HEK293 (cell line): ENCODE results near the gene MTHFD1L.

Experiments
- BCL11A ChIP-seq: fragments of 450-650 bp; formaldehyde crosslinking; IDR thresholded peaks from 2 replicates; pipeline ENCODE4 v1.5.1; 2016; ENCODE audit warnings: low read depth, missing biosample characterization, missing genetic modification characterization
- FEZF1 ChIP-seq: fragments of 450-650 bp; formaldehyde crosslinking; IDR thresholded peaks from 2 replicates; pipeline ENCODE4 v1.5.1; 2016; ENCODE audit warnings: missing biosample characterization, missing genetic modification characterization
- GFI1B ChIP-seq: fragments of 450-650 bp; formaldehyde crosslinking; IDR thresholded peaks from 2 replicates; pipeline ENCODE4 v1.5.1; 2016; ENCODE audit warnings: missing biosample characterization, missing genetic modification characterization
- KLF1 ChIP-seq: fragments of 450-650 bp; formaldehyde crosslinking; IDR thresholded peaks from 2 replicates; pipeline ENCODE4 v1.5.1; 2016; ENCODE audit warnings: missing biosample characterization, missing genetic modification characterization
- PRDM6 ChIP-seq: fragments of 450-650 bp; formaldehyde crosslinking; IDR thresholded peaks from 2 replicates; pipeline ENCODE4 v1.5.1; 2017; ENCODE audit warnings: missing biosample characterization, missing genetic modification characterization
- REST ChIP-seq: fragments of 450-650 bp; formaldehyde crosslinking; IDR thresholded peaks from 2 replicates; pipeline ENCODE4 v1.5.1; 2016; ENCODE audit warnings: missing biosample characterization, missing genetic modification characterization
- SCRT1 ChIP-seq: fragments of 450-650 bp; formaldehyde crosslinking; IDR thresholded peaks from 2 replicates; pipeline ENCODE4 v1.5.1; 2016; ENCODE audit warnings: missing biosample characterization, missing genetic modification characterization, borderline replicate concordance
- TRIM28 ChIP-seq: IDR thresholded peaks from 2 replicates; pipeline ENCODE4 v1.6.1; 2011; ENCODE audit warnings: low read length, control low read depth, borderline replicate concordance
- ZBTB44 ChIP-seq: fragments of 450-650 bp; IDR thresholded peaks from 2 replicates; pipeline ENCODE4 v1.5.1; 2018; ENCODE audit warnings: missing biosample characterization, mild to moderate bottlenecking, missing genetic modification characterization
- ZBTB7A ChIP-seq: fragments of 450-650 bp; formaldehyde crosslinking; IDR thresholded peaks from 2 replicates; pipeline ENCODE4 v1.5.1; 2016; ENCODE audit warnings: low read depth, missing biosample characterization, missing genetic modification characterization
- ZNF114 ChIP-seq: fragments of 450-650 bp; formaldehyde crosslinking; IDR thresholded peaks from 2 replicates; pipeline ENCODE4 v1.5.0; 2017; ENCODE audit warnings: missing biosample characterization, missing genetic modification characterization
- ZNF132 ChIP-seq: fragments of 450-650 bp; formaldehyde crosslinking; IDR thresholded peaks from 2 replicates; pipeline ENCODE4 v1.5.1; 2017; ENCODE audit warnings: missing biosample characterization, missing genetic modification characterization, borderline replicate concordance
- ZNF140 ChIP-seq: fragments of 450-650 bp; formaldehyde crosslinking; IDR thresholded peaks from 2 replicates; pipeline ENCODE4 v1.5.1; 2016; ENCODE audit warnings: missing biosample characterization, missing genetic modification characterization
- ZNF175 ChIP-seq: fragments of 450-650 bp; formaldehyde crosslinking; IDR thresholded peaks from 2 replicates; pipeline ENCODE4 v1.5.1; 2016; ENCODE audit warnings: missing biosample characterization, missing genetic modification characterization
- ZNF202 ChIP-seq: fragments of 450-650 bp; formaldehyde crosslinking; IDR thresholded peaks from 2 replicates; pipeline ENCODE4 v1.5.1; 2016; ENCODE audit warnings: missing biosample characterization, missing genetic modification characterization, borderline replicate concordance
- ZNF211 ChIP-seq: fragments of 450-650 bp; formaldehyde crosslinking; IDR thresholded peaks from 2 replicates; pipeline ENCODE4 v1.5.1; 2016; ENCODE audit warnings: low read depth, missing biosample characterization, missing genetic modification characterization
- ZNF223 ChIP-seq: fragments of 450-650 bp; formaldehyde crosslinking; IDR thresholded peaks from 2 replicates; pipeline ENCODE4 v1.5.1; 2016; ENCODE audit warnings: missing biosample characterization, missing genetic modification characterization
- ZNF23 ChIP-seq: fragments of 450-650 bp; formaldehyde crosslinking; IDR thresholded peaks from 2 replicates; pipeline ENCODE4 v1.5.1; 2016; ENCODE audit warnings: missing biosample characterization, missing genetic modification characterization, borderline replicate concordance
- ZNF266 ChIP-seq: fragments of 450-650 bp; formaldehyde crosslinking; IDR thresholded peaks from 2 replicates; pipeline ENCODE4 v1.5.1; 2016; ENCODE audit warnings: missing biosample characterization, missing genetic modification characterization, low read depth
- ZNF311 ChIP-seq: fragments of 450-650 bp; formaldehyde crosslinking; IDR thresholded peaks from 2 replicates; pipeline ENCODE4 v1.5.1; 2017; ENCODE audit warnings: missing biosample characterization, missing genetic modification characterization, borderline replicate concordance
- ZNF350 ChIP-seq: fragments of 450-650 bp; formaldehyde crosslinking; IDR thresholded peaks from 2 replicates; pipeline ENCODE4 v1.5.0; 2017; ENCODE audit warnings: missing biosample characterization, mild to moderate bottlenecking, missing genetic modification characterization
- ZNF366 ChIP-seq: fragments of 450-650 bp; formaldehyde crosslinking; conservative IDR thresholded peaks from 2 replicates; pipeline ENCODE4 v1.5.1; 2016; ENCODE audit warnings: missing biosample characterization, missing genetic modification characterization
- ZNF404 ChIP-seq: fragments of 450-650 bp; formaldehyde crosslinking; IDR thresholded peaks from 2 replicates; pipeline ENCODE4 v1.5.1; 2017; ENCODE audit warnings: missing biosample characterization, missing genetic modification characterization
- ZNF48 ChIP-seq: fragments of 450-650 bp; formaldehyde crosslinking; IDR thresholded peaks from 2 replicates; pipeline ENCODE4 v1.5.1; 2016; ENCODE audit warnings: missing biosample characterization, missing genetic modification characterization
- ZNF510 ChIP-seq: fragments of 450-650 bp; formaldehyde crosslinking; IDR thresholded peaks from 2 replicates; pipeline ENCODE4 v1.5.1; 2018; ENCODE audit warnings: mild to moderate bottlenecking, missing genetic modification characterization, missing biosample characterization; ENCODE audit not compliant: insufficient replicate concordance
- ZNF513 ChIP-seq: fragments of 450-650 bp; IDR thresholded peaks from 2 replicates; pipeline ENCODE4 v1.5.1; 2018; ENCODE audit warnings: missing biosample characterization, missing genetic modification characterization
- ZNF548 ChIP-seq: fragments of 450-650 bp; formaldehyde crosslinking; IDR thresholded peaks from 2 replicates; pipeline ENCODE4 v1.5.1; 2016; ENCODE audit warnings: missing biosample characterization, missing genetic modification characterization
- ZNF555 ChIP-seq: fragments of 450-650 bp; formaldehyde crosslinking; conservative IDR thresholded peaks from 2 replicates; pipeline ENCODE4 v1.5.1; 2017; ENCODE audit warnings: missing biosample characterization, mild to moderate bottlenecking, missing genetic modification characterization, inconsistent platforms
- ZNF560 ChIP-seq: fragments of 450-650 bp; formaldehyde crosslinking; IDR thresholded peaks from 2 replicates; pipeline ENCODE4 v1.5.1; 2017; ENCODE audit warnings: missing biosample characterization, missing genetic modification characterization, borderline replicate concordance
- ZNF610 ChIP-seq: fragments of 450-650 bp; formaldehyde crosslinking; IDR thresholded peaks from 2 replicates; pipeline ENCODE4 v1.5.1; 2016; ENCODE audit warnings: missing biosample characterization, missing genetic modification characterization, borderline replicate concordance
- ZNF704 ChIP-seq: fragments of 450-650 bp; formaldehyde crosslinking; IDR thresholded peaks from 2 replicates; pipeline ENCODE4 v1.5.1; 2016; ENCODE audit warnings: missing biosample characterization, missing genetic modification characterization
- ZXDB ChIP-seq: fragments of 450-650 bp; formaldehyde crosslinking; IDR thresholded peaks from 2 replicates; pipeline ENCODE4 v1.5.1; 2016; ENCODE audit warnings: missing biosample characterization, missing genetic modification characterization

The MTHFD1L gene

GRCh38 chr6:150865406-150866146 lies at the start of gene MTHFD1L (continued):
- TF ChIP-seq ZNF114 (tag by site-specific recombination) = no peak
- no peak for TF ChIP-seq ZNF548 (tag by site-specific recombination)
- no peak for TF ChIP-seq TRIM28
- peak; percentile 54 for TF ChIP-seq KLF1 (tag by site-specific recombination)
- peak; percentile 19; the same call in 1 of the 2 replicates for TF ChIP-seq ZXDB
- TF ChIP-seq ZNF266 (tag by site-specific recombination) = no peak
- TF ChIP-seq ZNF140 (tag by site-specific recombination) = no peak
- TF ChIP-seq ZNF175 (tag by site-specific recombination) = no peak
- no peak for TF ChIP-seq ZNF560 (tag by site-specific recombination)
- TF ChIP-seq BCL11A (tag by site-specific recombination) = peak; percentile 63; the same call in 1 of the 2 replicates
- TF ChIP-seq ZBTB7A (tag by site-specific recombination) = no peak
- no peak for TF ChIP-seq SCRT1 (tag by site-specific recombination)
- no peak for TF ChIP-seq ZNF132
- TF ChIP-seq ZNF202 (tag by site-specific recombination) = no peak
- TF ChIP-seq PRDM6 = no peak
- TF ChIP-seq ZNF211 (tag by site-specific recombination) = no peak
- TF ChIP-seq ZNF223 (tag by site-specific recombination) = no peak
- no peak for TF ChIP-seq ZNF555
- TF ChIP-seq ZNF513 (tag by site-specific recombination) = no peak
- no peak for TF ChIP-seq GFI1B (tag by site-specific recombination)
- 0 out of 2 replicates have a peak, but pooled peaks have one; percentile 11 for TF ChIP-seq ZBTB44 (tag by site-specific recombination)
- no peak for TF ChIP-seq ZNF23 (tag by site-specific recombination)
- no peak for TF ChIP-seq ZNF350
- TF ChIP-seq ZNF704 (tag by site-specific recombination) = no peak
- TF ChIP-seq ZNF311 (tag by site-specific recombination) = no peak
- TF ChIP-seq REST (tag by site-specific recombination) = no peak
- TF ChIP-seq ZNF366 (tag by site-specific recombination) = no peak
- no peak for TF ChIP-seq ZNF510 (tag by site-specific recombination)
- TF ChIP-seq ZNF48 = no peak
- no peak for TF ChIP-seq FEZF1 (tag by site-specific recombination)
- no peak for TF ChIP-seq ZNF404 (tag by site-specific recombination)
- TF ChIP-seq ZNF610 (tag by site-specific recombination) = no peak
